ENCODE data around the gene KISS1.
"Not testable (repeated sequence)": the region's sequence is repeated elsewhere in the genome, so short reads cannot be mapped to it uniquely, and the experiment has no call there.

The KISS1 gene, protein sequence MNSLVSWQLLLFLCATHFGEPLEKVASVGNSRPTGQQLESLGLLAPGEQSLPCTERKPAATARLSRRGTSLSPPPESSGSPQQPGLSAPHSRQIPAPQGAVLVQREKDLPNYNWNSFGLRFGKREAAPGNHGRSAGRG

GRCh38 chr1:204196068-204196795 lies at the start of gene KISS1:
Gene KISS1 (minus strand): TSS chr1:204196491. CDS start chr1:204192876, 3,615 bp downstream.
- no peak for DNase-seq

DNA sequence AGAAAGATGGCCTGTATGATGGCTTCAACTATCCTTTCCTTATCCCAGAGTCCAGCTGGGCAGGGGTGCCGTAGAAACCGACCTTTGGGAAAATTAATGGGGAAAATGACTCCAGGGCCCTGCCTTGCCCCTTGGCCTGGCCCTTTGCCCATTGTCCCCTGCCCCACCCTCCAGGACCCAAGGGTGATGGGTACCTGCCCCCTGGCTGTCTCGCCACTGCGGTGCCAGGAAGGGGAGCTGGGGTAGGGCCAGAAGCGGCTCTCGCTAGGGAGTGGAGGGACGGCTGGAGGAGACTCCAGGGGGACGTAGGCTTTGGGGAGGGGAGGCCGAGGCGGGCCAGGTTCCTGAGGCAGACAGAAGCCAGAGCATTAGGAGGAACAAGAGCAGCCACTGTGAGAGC lies 46.6 kb upstream of the KISS1 start:
- no peak for DNase-seq

DNA sequence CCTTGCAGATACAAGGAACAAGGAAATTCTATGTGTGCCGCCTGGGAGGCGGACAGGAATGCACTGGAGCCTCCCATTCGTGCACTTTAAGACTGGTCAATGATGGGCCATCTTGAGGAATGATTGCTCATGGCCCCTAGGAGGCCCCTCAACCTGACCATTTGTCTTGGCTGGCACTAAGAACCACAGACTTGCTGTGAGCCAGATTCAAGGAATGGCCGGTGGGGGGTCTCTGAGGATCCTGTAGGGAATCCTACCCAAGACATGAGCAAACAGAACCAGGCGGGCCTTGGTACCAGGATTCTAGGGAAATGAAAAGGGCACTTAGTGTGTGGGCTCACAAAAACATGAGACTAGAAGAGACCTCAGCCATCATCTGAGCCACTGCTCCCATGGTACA lies 45.6 kb upstream of the KISS1 start:
- DNase-seq = no peak

- DNase-seq = no peak
Measured at GRCh38 chr1:204241050-204241449, 44.8 kb upstream of the KISS1 start.

GRCh38 chr1:204240233-204240632 lies 43.9 kb upstream of the KISS1 start:
- DNase-seq = no peak

GRCh38 chr1:204239401-204239800 lies 43.1 kb upstream of the KISS1 start:
- DNase-seq = not testable (repeated sequence)

DNA sequence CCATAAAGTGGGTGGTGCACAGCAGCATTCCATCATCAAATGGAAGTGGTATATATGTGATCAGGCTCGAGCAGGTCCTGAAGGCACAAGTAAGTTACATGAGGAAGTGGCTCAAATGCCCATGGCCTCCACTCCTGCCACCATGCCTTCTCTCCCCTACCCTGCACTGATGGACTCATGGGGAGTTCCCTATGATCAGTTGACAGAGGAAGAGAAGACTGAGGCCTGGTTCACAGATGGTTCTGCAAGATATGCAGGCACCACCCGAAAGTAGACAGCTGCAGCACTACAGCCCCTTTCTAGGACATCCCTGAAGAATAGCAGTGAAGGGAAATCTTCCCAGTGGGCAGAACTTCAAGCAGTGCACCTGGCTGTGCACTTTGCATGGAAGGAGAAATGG lies 42.2 kb upstream of the KISS1 start:
- DNase-seq = not testable (repeated sequence)

DNA sequence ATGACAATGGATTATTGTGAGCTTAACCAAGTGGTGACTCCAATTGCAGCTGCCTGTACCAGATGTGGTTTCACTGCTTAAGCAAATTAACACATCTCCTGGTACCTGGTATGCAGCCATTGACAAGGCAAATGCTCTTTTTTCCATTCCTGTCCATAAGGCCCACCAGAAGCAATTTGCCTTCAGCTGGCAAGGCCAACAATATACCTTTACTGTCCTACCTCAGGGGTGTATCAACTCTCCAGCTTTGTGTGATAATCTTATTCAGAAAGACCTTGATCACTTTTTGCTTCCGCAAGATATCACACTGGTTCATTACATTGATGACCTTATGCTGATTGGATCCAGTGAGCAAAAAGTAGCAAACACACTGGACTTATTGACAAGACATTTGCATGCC lies 41.2 kb upstream of the KISS1 start:
- DNase-seq = not testable (repeated sequence)

- no peak for DNase-seq
Measured at GRCh38 chr1:204232526-204232925, 36.2 kb upstream of the KISS1 start.

DNA sequence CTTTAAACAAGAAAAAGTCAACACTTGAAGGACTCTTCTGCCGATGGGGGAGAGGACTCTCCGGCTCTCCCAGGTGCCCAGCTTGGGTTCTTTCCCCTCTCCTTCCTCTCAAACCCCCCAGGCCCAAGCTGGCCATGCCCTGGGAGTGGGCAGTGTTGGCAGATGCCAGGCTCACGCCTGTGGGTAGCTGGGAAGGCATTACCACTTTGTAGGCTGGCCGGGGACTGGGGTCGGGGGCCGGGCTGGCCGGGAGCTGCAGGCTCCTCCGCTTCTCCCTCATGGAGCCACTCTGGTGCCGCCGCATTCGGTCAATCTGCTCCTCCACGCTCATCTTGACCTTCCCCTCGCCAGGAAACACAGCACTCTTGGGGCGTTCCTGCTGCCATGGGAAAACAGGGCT lies 33.9 kb upstream of the KISS1 start:
- no peak for DNase-seq

DNA sequence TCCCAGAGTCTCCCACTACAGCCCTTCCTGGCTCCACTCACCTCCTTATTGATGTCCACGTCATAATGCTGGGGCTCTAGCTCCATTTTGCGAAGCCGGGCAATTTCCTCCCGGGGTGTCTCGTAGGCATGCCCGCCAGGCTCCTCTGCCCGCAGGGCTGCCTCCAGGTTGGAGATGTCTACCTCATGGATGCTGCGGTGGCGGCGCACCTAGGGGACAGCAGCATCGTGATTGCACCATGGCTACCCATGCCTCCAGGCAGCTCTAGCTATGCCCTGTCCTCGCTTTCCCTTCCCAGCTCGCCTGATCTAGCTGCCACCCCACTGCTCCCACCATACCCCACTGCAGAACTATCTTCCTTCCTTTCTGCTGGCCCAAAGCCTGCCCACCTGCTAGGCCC lies 32.6 kb upstream of the KISS1 start:
- no peak for DNase-seq

GRCh38 chr1:204227996-204228785 lies 31.9 kb upstream of the KISS1 start:
- no peak for DNase-seq

DNA sequence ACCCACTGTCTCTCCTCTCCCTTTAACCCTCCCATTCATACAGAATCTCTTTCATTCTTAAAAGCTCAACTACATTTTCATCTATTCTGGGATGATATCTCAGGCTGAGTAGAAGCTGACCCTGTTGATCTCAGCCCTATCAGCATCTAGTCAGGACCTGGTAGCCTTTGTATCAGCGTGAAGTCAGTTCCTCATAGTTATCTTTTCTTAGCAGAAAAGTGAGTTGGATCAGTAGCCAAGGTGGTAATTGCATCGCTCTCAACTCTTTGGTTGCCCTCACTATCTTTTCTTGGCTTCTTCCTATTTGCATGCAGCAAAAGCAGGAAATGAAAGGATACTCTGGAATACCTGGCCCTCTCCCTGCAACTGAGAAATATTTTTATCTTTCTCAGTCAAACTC lies 31.1 kb upstream of the KISS1 start:
- DNase-seq = no peak

GRCh38 chr1:204225841-204226735 lies 29.8 kb upstream of the KISS1 start:
- no peak for DNase-seq

DNA sequence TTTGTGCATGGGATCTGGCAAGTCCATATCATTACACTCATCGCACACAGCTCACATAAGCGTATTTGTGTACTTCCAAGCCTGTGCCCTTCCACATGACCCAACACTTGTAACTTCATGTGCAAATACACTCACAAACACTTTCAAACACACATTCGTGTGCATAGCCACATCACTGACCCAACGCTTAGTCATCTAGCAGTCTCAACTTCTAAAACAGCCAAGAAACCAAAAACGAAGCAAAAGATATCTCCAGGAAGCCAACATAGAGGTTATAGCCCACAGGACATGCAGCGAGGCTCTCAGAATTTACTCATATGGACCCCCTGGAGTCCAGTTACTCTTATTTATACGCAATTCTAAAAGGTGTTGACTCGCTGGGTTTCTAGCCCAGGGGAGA lies 28.4 kb upstream of the KISS1 start:
- DNase-seq = no peak

- no peak for DNase-seq
Measured at GRCh38 chr1:204223129-204223860, 27.0 kb upstream of the KISS1 start.

- DNase-seq = no peak
Measured at GRCh38 chr1:204222764-204223055, 26.4 kb upstream of the KISS1 start.

DNA sequence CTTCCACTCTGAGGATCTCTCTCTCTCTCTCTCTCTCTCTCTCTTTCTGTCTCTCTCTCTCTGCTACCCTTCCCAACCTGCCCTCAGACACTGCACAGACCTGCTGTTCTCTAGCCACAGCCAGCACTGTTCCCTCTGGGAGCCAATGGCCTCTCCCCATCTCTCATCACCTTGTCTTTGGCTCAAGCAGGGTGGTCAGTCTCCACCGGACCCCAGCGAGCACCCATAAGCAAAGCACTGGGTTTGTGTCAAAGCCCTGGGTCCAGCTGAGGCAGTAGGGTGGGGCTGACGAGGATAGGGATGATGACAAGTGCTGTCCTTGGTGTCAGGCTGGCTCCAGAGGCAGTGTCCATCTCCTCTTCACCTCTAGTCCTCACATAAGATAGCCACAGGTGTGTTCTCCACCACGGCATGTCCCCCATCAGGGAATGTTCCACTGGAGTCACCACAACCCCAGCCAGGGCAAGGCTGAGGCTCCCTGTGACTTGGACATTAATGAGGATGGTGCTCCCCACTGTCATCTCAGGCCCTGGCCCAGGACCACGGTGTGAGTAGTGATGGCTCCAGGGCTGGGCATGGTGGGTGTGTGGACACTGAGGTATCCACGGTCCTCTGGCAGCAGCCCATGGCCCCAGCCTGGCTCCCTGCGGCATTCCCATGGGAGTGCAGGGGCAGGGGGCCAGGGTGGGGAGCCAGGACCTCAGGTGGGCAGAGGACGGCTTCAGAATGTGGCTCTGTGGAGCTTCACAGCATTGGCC lies 25.9 kb upstream of the KISS1 start:
- DNase-seq = no peak

- no peak for DNase-seq
Measured at GRCh38 chr1:204221271-204221670, 25.0 kb upstream of the KISS1 start.

DNA sequence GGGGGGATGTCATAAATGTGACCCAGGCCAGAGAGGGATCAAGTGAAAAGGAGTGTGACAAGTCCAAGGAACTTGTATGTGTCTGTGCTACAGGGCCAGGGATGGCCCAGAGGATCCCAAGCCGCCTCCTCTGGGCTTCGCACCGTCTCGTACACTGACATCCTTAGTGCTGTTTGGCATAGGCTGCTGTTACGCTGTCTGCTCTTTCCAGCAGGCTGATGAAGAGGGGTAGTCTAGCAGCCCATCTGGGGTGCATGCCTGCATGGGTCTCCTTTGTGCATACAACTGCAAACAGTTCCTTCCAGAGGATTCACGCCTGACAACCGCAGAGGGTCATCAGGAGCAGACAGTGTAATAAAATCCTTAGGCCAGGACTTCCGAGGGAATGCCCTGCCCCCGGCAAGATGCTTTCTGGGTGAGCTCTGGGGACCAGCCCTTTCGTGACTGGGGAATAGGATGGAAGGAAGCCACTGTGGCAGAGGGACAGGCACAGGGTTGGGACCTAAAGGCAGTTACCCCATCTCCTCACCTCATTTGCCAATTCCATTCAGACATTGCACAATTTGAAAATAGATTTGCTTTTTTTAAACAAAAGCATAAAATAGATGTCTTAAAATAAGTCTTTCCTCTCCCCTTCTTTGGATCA lies 23.8 kb upstream of the KISS1 start:
- no peak for DNase-seq

DNA sequence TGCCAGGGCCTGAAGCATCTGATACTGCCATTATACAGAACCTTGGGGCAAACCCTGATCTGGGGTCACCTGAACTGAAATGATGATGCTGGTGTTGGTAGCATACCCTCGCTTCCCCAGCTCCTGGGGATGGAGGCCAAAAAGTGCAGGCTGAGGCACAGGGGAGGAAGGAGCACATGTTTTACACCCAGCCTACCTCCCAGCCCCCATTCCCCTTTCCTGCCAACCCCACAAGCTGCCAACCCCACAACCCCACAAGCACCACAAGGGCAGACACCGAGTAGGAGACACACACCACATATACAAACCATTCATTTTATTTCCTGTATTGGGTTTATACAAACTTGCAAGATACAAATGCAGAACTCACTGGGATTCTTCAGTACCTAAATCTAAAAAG lies 22.3 kb upstream of the KISS1 start:
- DNase-seq = no peak

All from NCI-H1105 (cell line).